Neural cell (in vitro differentiated cells): ENCODE measurements around the gene SRSF7. TPM values are rescaled to one million over a fixed set of nuclear protein-coding genes. Genes with fewer than 3 reads are reported as not detected.

Experiments used
- H2AFZ ChIP-seq: fragments of 200-600, 300-800 bp; sonication (generic), shearing (Covaris generic); 2 replicates; pipeline ENCODE4 v1.6.0; 2014; ENCODE audit warnings: low read depth, mild to moderate bottlenecking, antibody characterized with exemption, low read length, moderate library complexity
- H3F3A ChIP-seq: fragments of 200-600 bp; shearing (Covaris generic); 2 replicates; pipeline ENCODE4 v1.6.1; 2016; ENCODE audit warnings: mild to moderate bottlenecking, moderate library complexity, mixed read lengths, antibody characterized with exemption, low read length; ENCODE audit not compliant: insufficient read depth, poor library complexity, severe bottlenecking
- H3K27ac ChIP-seq: fragments of 200-600, 300-800 bp; sonication (generic), shearing (Covaris generic); 2 replicates; pipeline ENCODE4 v1.5.1; 2014; ENCODE audit warnings: mild to moderate bottlenecking, low read length, moderate library complexity
- H3K27me3 ChIP-seq: fragments of 300-800, 200-600 bp; sonication (generic), shearing (Covaris generic); 2 replicates; pipeline ENCODE4 v1.6.0; 2014; ENCODE audit warnings: mild to moderate bottlenecking, low read depth, low read length, moderate library complexity; ENCODE audit not compliant: insufficient read depth
- H3K36me3 ChIP-seq: fragments of 300-800, 200-600 bp; sonication (generic), shearing (Covaris generic); 2 replicates; pipeline ENCODE4 v1.5.1; 2014; ENCODE audit warnings: mild to moderate bottlenecking, antibody characterized with exemption, low read length, moderate library complexity; ENCODE audit not compliant: insufficient read depth
- H3K4me2 ChIP-seq: fragments of 300-800, 200-600 bp; sonication (generic), shearing (Covaris generic); 2 replicates; pipeline ENCODE4 v1.6.0; 2014; ENCODE audit warnings: mild to moderate bottlenecking, low read length
- H3K4me3 ChIP-seq: fragments of 300-800, 200-600 bp; sonication (generic), shearing (Covaris generic); 2 replicates; pipeline ENCODE4 v1.5.1; 2014; ENCODE audit warnings: mild to moderate bottlenecking, low read length, moderate library complexity
- H3K79me2 ChIP-seq: fragments of 200-600 bp; shearing (Covaris generic); replicated peaks from 2 replicates; pipeline ENCODE4 v1.6.0; 2014; ENCODE audit warnings: mild to moderate bottlenecking, low read length, moderate library complexity; ENCODE audit not compliant: insufficient read depth
- H3K9ac ChIP-seq: fragments of 300-800, 200-600 bp; sonication (generic), shearing (Covaris generic); 2 replicates; pipeline ENCODE4 v1.6.1; 2016; ENCODE audit warnings: mild to moderate bottlenecking, low read length, mixed read lengths
- H3K9me2 ChIP-seq: fragments of 200-600 bp; shearing (Covaris generic); 2 replicates; pipeline ENCODE4 v1.6.1; 2016; ENCODE audit warnings: mild to moderate bottlenecking, low read length, mixed read lengths; ENCODE audit not compliant: insufficient read depth
- H3K9me3 ChIP-seq: fragments of 200-600, 300-800 bp; sonication (generic), shearing (Covaris generic); 2 replicates; pipeline ENCODE4 v1.6.1; 2016; ENCODE audit warnings: mild to moderate bottlenecking, mixed run types, low read length, moderate library complexity, mixed read lengths
- H4K20me1 ChIP-seq: fragments of 200-600 bp; shearing (Covaris generic); 2 replicates; pipeline ENCODE4 v1.6.1; 2016; ENCODE audit warnings: mild to moderate bottlenecking, mixed run types; ENCODE audit not compliant: insufficient read depth
- EP300 ChIP-seq: fragments of 450-650 bp; conservative IDR thresholded peaks from 2 replicates; pipeline ENCODE4 v1.6.1; 2014; ENCODE audit warnings: antibody characterized with exemption, mild to moderate bottlenecking, moderate library complexity; ENCODE audit not compliant: poor library complexity, severe bottlenecking
- EZH2 ChIP-seq: fragments of 200-600, 300-800 bp; shearing (Covaris generic), sonication (generic); IDR thresholded peaks from 2 replicates; pipeline ENCODE4 v1.6.1; 2014; ENCODE audit warnings: antibody characterized with exemption, low read length, borderline replicate concordance, mild to moderate bottlenecking; ENCODE audit not compliant: insufficient read depth, poor library complexity, severe bottlenecking
- MXI1 ChIP-seq: fragments of 450-650 bp; conservative IDR thresholded peaks from 2 replicates; pipeline ENCODE4 v1.6.1; 2014; ENCODE audit warnings: antibody characterized with exemption, mild to moderate bottlenecking; ENCODE audit not compliant: poor library complexity, severe bottlenecking
- POLR2AphosphoS5 ChIP-seq: IDR thresholded peaks from 2 replicates; pipeline ENCODE4 v1.6.1; 2012
- RAD21 ChIP-seq: fragments of 450-650 bp; conservative IDR thresholded peaks from 2 replicates; pipeline ENCODE4 v1.6.1; 2014; ENCODE audit warnings: antibody characterized with exemption, mild to moderate bottlenecking, moderate library complexity
- REST ChIP-seq: IDR thresholded peaks from 2 replicates; pipeline ENCODE4 v1.6.1; 2012; ENCODE audit warnings: borderline replicate concordance
- SMC3 ChIP-seq: fragments of 450-650 bp; conservative IDR thresholded peaks from 2 replicates; pipeline ENCODE4 v1.6.1; 2014; ENCODE audit warnings: antibody characterized with exemption, mild to moderate bottlenecking, moderate library complexity; ENCODE audit not compliant: poor library complexity
- TAF1 ChIP-seq: IDR thresholded peaks from 2 replicates; pipeline ENCODE4 v1.6.1; 2012; ENCODE audit warnings: low read depth
- polyA plus RNA-seq: library from polyadenylated mRNA; depleted of rRNA; stranded (reverse); fragments of >200 nt; gene quantifications from 2 replicates; pipeline ENCODE4 v1.2.3, GENCODE V29; 2014
- TF ChIP-seq, protein P1 (sequence below): fragments of 450-650 bp; IDR thresholded peaks from 2 replicates; pipeline ENCODE4 v1.5.1; 2014; ENCODE audit warnings: antibody characterized with exemption, mild to moderate bottlenecking, moderate library complexity; ENCODE audit not compliant: poor library complexity, severe bottlenecking

SRSF7 gene
- polyA plus RNA-seq, 1 donor from 2014 or later: 286 TPM

GRCh38 chr2:38775921-38776225 is 24.7 kb upstream of the SRSF7 start:
- no peaks in the 10 kb centered on the region for H4K20me1 ChIP-seq
- H2AFZ ChIP-seq: no peak overlapping the region
- no peaks in the 10 kb centered on the region for H3K9me2 ChIP-seq
- no peak overlapping the region for H3K9ac ChIP-seq
- no peaks in the 10 kb centered on the region for H3K9me3 ChIP-seq
- no peak overlapping the region for H3K27ac ChIP-seq
- no peak overlapping the region for H3K4me3 ChIP-seq
- no peak overlapping the region for H3K4me2 ChIP-seq
- TF ChIP-seq TAF1 (no peak), POLR2AphosphoS5 (no peak), REST (no peak), SMC3 (no peak)
- TF ChIP-seq, protein P1, sequence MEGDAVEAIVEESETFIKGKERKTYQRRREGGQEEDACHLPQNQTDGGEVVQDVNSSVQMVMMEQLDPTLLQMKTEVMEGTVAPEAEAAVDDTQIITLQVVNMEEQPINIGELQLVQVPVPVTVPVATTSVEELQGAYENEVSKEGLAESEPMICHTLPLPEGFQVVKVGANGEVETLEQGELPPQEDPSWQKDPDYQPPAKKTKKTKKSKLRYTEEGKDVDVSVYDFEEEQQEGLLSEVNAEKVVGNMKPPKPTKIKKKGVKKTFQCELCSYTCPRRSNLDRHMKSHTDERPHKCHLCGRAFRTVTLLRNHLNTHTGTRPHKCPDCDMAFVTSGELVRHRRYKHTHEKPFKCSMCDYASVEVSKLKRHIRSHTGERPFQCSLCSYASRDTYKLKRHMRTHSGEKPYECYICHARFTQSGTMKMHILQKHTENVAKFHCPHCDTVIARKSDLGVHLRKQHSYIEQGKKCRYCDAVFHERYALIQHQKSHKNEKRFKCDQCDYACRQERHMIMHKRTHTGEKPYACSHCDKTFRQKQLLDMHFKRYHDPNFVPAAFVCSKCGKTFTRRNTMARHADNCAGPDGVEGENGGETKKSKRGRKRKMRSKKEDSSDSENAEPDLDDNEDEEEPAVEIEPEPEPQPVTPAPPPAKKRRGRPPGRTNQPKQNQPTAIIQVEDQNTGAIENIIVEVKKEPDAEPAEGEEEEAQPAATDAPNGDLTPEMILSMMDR: no peak
- no peaks in the 10 kb centered on the region for H3K27me3 ChIP-seq
- no peaks in the 10 kb centered on the region for H3K36me3 ChIP-seq
- no peaks in the 10 kb centered on the region for H3K79me2 ChIP-seq
- no peaks in the 10 kb centered on the region for H3F3A ChIP-seq

DNA sequence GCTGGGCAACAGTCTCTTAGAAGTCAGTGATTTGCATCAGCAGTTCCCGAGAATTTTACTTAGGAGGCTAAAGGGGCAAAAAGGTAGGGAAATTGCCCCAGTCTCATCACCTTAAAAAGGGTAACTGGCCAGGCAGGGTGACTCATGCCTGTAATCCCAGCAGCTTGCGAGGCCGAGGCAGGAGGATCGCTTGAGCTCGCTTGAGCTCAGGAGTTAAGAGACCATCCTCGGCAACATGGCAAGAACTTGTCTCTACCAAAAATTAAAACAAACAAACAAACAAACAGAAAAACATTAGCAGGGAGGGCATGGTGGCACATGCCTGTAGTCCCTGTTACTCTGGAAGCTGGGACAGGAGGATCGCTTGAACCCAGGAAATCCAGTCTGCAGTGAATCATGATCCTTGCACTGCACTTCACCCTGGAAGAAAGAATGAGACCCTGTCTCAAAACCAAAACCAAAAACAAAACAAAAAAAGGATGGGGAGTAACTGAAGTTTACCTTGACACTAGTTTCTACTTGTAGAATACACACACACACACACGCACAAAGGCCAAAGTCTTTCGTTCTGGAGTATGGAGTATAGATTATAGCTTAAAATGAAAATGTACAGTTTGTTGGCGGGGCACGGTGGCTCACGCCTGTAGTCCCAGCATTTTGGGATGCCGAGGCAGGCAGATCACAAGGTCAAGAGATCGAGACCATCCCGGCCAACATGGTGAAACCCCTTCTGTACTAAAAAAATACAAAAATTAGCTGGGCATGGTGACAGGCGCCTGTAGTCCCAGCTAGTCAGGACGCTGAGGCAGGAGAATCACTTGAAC is 24.1 kb upstream of the SRSF7 start:
- TF ChIP-seq EZH2 (no peak), REST (no peak), MXI1 (no peak), RAD21 (no peak), TAF1 (no peak), POLR2AphosphoS5 (no peak), SMC3 (no peak), EP300 (no peak)
- TF ChIP-seq, protein P1: no peak
- no peaks in the 10 kb centered on the region for H3K27me3 ChIP-seq

More for the DNA sequence above, 24.1 kb upstream of the SRSF7 start:
- Histone ChIP-seq H3K4me2 (no peak overlapping the region), H3K9ac (no peak overlapping the region), H3K79me2 (no peaks in the 10 kb centered on the region), H3K27ac (no peak overlapping the region), H3K9me3 (no peaks in the 10 kb centered on the region), H3F3A (no peaks in the 10 kb centered on the region), H3K36me3 (no peaks in the 10 kb centered on the region), H2AFZ (no peak overlapping the region), H3K9me2 (no peaks in the 10 kb centered on the region), H3K4me3 (no peak overlapping the region), H4K20me1 (no peaks in the 10 kb centered on the region)
